Breast epithelium (tissue), 4 donors: Measurements from ENCODE around the gene ACR. TPM values are rescaled to one million over a fixed set of nuclear protein-coding genes. Genes with fewer than 3 reads are reported as not detected.

Experiments
- DNase-seq, 2 donors: peaks; one replicate each; pipeline ENCODE4 v3.0.0-alpha.2; 2019; ENCODE audit warnings: low spot score in 2 of 2
- H3K27ac ChIP-seq, 2 donors: fragments of 200-600 bp; sonication (generic) in 1 of 2; one replicate each; pipeline ENCODE4 v1.5.1; 2016 to 2019; ENCODE audit warnings: mild to moderate bottlenecking in 1 of 2
- H3K27me3 ChIP-seq, 2 donors: fragments of 200-600 bp; sonication (generic) in 1 of 2; one replicate each; pipeline versions ENCODE4 v1.5.1 to v1.6.0; 2017 to 2019; ENCODE audit warnings: control low read depth in 1 of 2, mild to moderate bottlenecking in 1 of 2
- H3K36me3 ChIP-seq: fragments of 200-600 bp; one replicate; pipeline ENCODE4 v1.5.1; 2019
- H3K4me1 ChIP-seq, 2 donors: fragments of 200-600 bp; sonication (generic); one replicate each; pipeline ENCODE4 v1.5.1; 2016 to 2019; ENCODE audit warnings: control low read depth in 1 of 2
- H3K4me3 ChIP-seq, 3 donors: fragments of 200-600 bp; sonication (generic); 1 replicate in 2 of 3; 2 replicates in 1 of 3; pipeline ENCODE4 v1.5.1; 2016 to 2019; ENCODE audit warnings: mild to moderate bottlenecking in 3 of 3, moderate library complexity in 2 of 3
- H3K9me3 ChIP-seq, 2 donors: fragments of 200-600 bp; sonication (generic) in 1 of 2; one replicate each; pipeline ENCODE4 v1.5.1; 2016 to 2019; ENCODE audit warnings: control low read depth in 1 of 2
- POLR2A ChIP-seq: fragments of 450-650 bp; IDR thresholded peaks from one replicate; pipeline ENCODE4 v1.6.1; 2016; ENCODE audit warnings: antibody characterized with exemption, mild to moderate bottlenecking, moderate library complexity
- POLR2AphosphoS5 ChIP-seq, 3 donors: sonication (generic); formaldehyde crosslinking; IDR thresholded peaks; one replicate each; pipeline ENCODE4 v1.6.1; 2017; ENCODE audit warnings: antibody characterized with exemption in 3 of 3
- intact Hi-C: fragments of 100-400 bp; cut with DNase I; formaldehyde crosslinking; loops from one replicate; pipeline ENCODE4 v1.15.1; 2023; ENCODE audit warnings: low total_unique reads
- total RNA-seq, 3 donors: library from RNA; depleted of rRNA; stranded (reverse); fragments of >200 nt; gene quantifications; one replicate each; pipeline ENCODE4 v1.1.0, GENCODE V29; 2016
- TF ChIP-seq, protein P1 (sequence below), 3 donors: fragments of 450-650 bp; IDR thresholded peaks; one replicate each; pipeline ENCODE4 v1.5.1; 2016 to 2017; ENCODE audit warnings: antibody characterized with exemption in 3 of 3, mild to moderate bottlenecking in 3 of 3, moderate library complexity in 3 of 3

Gene ACR
- total RNA-seq, 3 donors from 2014 or later, result 0.44 to 0.80 TPM; not detected in 1

DNA sequence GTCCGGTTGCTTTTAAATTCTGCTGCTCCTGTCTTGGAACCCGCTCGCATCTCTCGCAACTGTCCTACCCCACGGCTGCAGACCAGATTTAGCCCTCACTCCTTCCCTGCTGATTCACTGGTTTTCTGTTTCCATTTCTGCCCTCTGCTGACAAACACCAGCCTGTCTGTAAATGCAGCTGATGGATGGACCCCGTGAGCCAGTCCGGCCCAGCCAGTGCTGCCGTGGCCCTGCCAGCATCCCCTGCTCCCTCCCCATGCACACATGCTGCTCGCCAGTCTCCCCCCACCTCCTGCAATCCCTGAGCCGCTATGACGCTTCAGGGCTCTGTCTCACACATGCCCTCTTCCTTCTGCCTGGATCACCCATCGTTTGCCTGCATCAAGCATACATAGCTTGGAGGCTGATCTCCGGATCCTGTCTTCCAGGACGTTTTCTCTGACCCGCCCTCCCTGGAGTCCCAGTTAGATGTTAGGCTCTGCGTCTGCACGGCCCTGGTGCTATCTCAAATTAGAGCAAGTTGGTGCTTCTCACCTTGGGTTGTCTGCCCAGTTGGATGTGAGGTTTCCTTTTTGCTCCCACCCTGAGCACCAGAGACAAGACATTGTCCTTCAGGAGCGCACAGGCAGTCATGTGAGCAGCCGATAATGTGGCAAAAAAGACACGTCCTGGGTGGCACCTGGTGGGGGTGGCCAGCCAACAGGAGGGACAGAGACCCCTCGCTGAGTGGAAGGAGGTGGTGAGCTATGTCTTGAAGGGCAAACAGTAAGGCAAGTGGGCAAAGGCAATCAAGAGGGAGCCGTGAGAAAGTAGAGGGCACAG lies 4.3 kb upstream of the ACR start:
- intact Hi-C loops, result no loop called here

DNA sequence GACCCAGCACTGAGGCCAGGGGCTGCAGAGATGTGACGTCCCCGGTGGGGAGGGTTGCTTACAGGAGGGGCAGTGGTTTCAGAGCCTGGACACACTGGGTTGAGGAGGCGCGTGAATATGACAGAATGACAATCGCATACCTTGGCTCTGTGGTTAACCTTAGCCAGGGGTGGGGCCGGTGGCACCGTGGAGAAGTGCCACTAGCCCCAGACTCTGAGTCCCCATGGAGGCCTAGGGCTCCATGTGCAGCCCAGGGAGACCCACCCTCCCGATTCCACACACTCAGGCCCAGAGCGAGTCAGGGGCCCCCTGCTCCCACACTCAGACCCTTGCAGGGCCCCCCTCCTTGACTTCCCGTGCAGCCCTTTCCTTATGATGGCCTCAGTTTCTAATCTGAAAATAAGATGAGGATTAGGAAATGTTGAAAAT lies 3.6 kb upstream of the ACR start:
- Histone ChIP-seq H3K27ac (no peak overlapping the region), H3K27me3 (no peaks in the 10 kb centered on the region), H3K36me3 (no peaks in the 10 kb centered on the region), H3K9me3 (no peaks in the 10 kb centered on the region), H3K4me3 (no peak overlapping the region), H3K4me1 (no peaks in the 10 kb centered on the region)
- no peak for TF ChIP-seq POLR2AphosphoS5 (IDR thresholded peaks at IDR 0.05)
- TF ChIP-seq, protein P1, sequence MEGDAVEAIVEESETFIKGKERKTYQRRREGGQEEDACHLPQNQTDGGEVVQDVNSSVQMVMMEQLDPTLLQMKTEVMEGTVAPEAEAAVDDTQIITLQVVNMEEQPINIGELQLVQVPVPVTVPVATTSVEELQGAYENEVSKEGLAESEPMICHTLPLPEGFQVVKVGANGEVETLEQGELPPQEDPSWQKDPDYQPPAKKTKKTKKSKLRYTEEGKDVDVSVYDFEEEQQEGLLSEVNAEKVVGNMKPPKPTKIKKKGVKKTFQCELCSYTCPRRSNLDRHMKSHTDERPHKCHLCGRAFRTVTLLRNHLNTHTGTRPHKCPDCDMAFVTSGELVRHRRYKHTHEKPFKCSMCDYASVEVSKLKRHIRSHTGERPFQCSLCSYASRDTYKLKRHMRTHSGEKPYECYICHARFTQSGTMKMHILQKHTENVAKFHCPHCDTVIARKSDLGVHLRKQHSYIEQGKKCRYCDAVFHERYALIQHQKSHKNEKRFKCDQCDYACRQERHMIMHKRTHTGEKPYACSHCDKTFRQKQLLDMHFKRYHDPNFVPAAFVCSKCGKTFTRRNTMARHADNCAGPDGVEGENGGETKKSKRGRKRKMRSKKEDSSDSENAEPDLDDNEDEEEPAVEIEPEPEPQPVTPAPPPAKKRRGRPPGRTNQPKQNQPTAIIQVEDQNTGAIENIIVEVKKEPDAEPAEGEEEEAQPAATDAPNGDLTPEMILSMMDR (IDR thresholded peaks at IDR 0.05), result no peak
- TF ChIP-seq POLR2A, result no peak
- intact Hi-C loops, result no loop called here
- DNase-seq, result peak in 1 of 2 donors; percentile 43

More for the DNA sequence above, 4.3 kb upstream of the ACR start:
- Histone ChIP-seq H3K27me3 (no peaks in the 10 kb centered on the region), H3K36me3 (no peaks in the 10 kb centered on the region), H3K4me3 (no peak overlapping the region), H3K27ac (no peak overlapping the region), H3K9me3 (no peaks in the 10 kb centered on the region), H3K4me1 (no peaks in the 10 kb centered on the region)
- TF ChIP-seq POLR2AphosphoS5 (IDR thresholded peaks at IDR 0.05), result no peak
- TF ChIP-seq, protein P1 (IDR thresholded peaks at IDR 0.05), result no peak
- no peak for TF ChIP-seq POLR2A
- peak in 1 of 2 donors; percentile 12 for DNase-seq

DNA sequence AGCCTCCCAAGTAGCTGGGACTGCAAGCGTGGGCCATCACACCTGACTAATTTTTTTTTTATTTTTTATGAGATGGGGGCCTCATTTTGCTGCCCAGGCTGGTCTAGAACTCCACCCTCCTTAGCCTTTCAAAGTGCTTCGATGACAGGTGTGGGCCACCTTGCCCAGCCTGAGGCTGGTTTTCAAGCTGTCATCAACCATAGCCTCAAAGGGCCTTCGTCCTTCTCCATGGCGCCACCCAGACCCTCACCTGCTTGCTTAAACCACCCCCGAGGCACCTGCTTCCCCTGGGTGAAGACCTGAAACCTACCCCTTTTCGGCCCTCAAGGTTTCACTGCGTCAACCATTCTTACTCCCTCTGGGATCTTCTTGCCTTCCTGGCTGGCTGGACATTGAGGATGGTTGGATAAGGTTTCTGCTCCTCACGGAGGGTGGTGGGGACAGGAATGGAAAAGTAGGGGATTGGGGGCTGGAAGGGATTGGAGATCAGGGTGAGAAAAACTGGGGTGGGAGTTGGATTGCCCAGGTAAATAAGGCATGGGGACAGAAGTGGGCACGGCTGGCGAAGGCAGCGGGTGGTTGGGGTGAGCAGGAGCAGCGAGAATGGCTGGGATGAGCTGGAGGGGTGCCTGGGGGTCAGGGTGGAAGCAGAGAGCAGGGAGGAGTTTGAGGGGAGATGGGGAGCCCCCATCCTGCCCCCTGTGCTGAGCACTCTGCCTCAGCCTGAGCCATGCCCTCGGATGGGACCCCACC lies 2.8 kb upstream of the ACR start:
- peak in 1 of 2 donors; percentile 49 for DNase-seq
- no peak for TF ChIP-seq POLR2AphosphoS5 (IDR thresholded peaks at IDR 0.05)
- no peak for TF ChIP-seq POLR2A
- TF ChIP-seq, protein P1 (IDR thresholded peaks at IDR 0.05), result no peak
- no peak overlapping the region for H3K4me3 ChIP-seq
- no peaks in the 10 kb centered on the region for H3K4me1 ChIP-seq
- H3K27me3 ChIP-seq, result no peaks in the 10 kb centered on the region
- H3K27ac ChIP-seq, result no peak overlapping the region
- intact Hi-C loops, result no loop called here
- no peaks in the 10 kb centered on the region for H3K9me3 ChIP-seq
- no peaks in the 10 kb centered on the region for H3K36me3 ChIP-seq

DNA sequence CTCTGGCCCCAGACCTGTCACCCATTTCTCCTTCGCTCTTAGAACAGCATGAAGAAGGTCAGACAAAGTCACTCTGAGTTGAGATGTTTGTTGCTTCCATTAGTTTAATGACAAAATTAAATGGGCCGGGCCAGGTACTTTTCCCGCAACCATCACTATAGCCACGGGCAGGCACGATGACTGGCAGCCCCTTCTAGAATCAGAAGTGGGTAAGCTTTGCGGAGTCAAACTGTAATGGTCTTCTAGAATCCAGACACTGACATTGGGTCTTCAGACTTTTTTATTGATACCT lies 2.3 kb upstream of the ACR start:
- no peaks in the 10 kb centered on the region for H3K27me3 ChIP-seq
- H3K4me3 ChIP-seq, result no peak overlapping the region
- no peaks in the 10 kb centered on the region for H3K36me3 ChIP-seq
- no peak for DNase-seq
- no peak for TF ChIP-seq POLR2AphosphoS5 (IDR thresholded peaks at IDR 0.05)
- TF ChIP-seq, protein P1 (IDR thresholded peaks at IDR 0.05), result no peak
- TF ChIP-seq POLR2A, result no peak
- H3K9me3 ChIP-seq, result no peaks in the 10 kb centered on the region
- no peak overlapping the region for H3K27ac ChIP-seq
- intact Hi-C loops, result no loop called here
- no peaks in the 10 kb centered on the region for H3K4me1 ChIP-seq

DNA sequence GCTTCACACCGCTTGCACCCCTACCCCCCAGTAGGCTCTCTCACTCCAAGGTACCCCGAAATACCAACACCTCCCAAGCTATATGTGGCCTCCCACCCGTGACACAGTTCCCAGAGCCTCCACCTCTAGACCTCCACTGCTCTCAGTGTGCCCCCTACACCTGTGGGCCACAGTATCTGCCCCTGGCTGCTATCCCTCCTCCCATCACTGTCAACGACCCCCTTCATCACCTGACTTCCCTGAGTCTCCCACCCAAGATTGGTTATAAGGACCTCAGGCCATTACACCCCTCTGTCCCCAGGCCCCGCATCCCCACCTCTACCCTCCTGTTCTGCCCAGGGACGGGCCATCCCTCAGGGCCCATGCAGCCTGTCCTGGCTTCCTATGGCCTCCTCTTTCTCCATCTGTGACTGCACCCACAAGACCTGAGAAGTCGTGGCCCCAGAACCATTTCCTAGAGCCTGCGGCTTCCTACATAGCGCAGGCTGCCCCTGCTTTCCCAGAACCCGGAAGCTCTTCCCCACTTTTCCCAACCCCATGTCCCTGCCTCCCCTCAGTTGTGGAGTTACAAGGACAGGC lies 734 bp downstream of the ACR start:
- Histone ChIP-seq H3K4me1 (no peaks in the 10 kb centered on the region), H3K9me3 (no peaks in the 10 kb centered on the region), H3K36me3 (no peaks in the 10 kb centered on the region), H3K27me3 (no peaks in the 10 kb centered on the region), H3K4me3 (no peak overlapping the region), H3K27ac (no peak overlapping the region)
- DNase-seq, result peak in 1 of 2 donors; percentile 3
- TF ChIP-seq, protein P1 (IDR thresholded peaks at IDR 0.05), result no peak
- TF ChIP-seq POLR2A (no peak), POLR2AphosphoS5 (IDR thresholded peaks at IDR 0.05) (no peak)
- intact Hi-C loops, result no loop called here
